GM18858 (cell line): Measurements from ENCODE around the gene ZFAND4.
"Not testable (repeated sequence)": the region's sequence is repeated elsewhere in the genome, so short reads cannot be mapped to it uniquely, and the experiment has no call there.

Experiments used
- ATAC-seq: cut with Tn5 transposase; IDR thresholded peaks from one replicate; pipeline ENCODE4 v1.9.1; 2021; ENCODE audit not compliant: unreplicated experiment

ZFAND4 gene

DNA sequence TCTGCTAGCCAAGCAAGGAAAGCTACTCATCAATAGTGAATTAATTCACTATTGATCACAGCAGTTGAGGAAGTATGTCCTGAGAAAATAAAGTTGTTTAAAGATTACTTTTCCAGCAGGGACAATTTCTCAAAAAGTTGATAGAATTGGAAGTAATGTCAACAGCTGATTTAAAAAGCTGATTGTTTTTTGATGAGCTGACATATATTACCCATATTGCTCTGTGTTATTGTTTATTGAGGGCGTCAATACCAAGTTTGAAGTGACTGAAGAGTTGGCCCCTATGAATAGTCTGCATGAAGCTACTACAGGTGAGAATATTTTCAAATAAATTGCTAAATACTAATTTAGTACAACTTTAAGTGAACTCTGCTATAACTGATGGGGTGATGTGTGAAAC, 28.0 kb downstream of the ZFAND4 start:
- ATAC-seq = no peak

DNA sequence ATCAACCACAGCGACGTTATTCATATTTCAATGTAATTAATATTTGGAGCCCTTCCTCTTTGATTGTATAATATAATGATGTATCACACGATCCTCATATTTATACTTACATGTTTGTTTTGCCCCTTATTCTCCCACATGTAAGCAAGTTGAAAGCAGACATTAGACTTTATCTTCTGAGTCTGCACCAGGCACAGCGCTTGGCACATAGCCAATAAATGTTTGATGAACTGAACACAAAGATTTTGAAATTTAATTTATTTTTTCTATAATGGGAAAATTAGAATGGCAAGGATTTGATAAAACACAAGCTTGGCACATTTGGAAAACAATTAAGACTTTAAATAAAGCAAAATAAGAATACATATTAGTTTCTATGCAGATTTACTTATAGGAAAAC, 31.6 kb downstream of the ZFAND4 start:
- ATAC-seq = no peak

DNA sequence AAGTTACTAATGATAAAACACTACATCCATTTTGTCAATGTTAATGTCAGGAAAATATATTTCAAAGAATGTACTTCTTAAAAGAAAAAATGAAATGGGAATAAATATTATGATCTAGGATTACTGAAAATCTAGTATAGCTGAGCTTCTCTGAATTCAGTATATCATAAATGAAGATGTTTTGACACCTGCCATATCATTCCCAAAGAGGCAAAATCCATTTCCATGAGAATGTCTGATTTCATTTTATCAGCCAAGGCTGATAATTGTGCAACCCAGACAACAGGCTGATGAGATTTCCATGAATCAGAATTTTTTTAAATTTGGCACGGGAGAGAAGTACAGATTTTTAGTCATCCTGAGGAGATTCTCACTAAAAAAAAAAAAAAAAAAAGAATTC, 32.5 kb downstream of the ZFAND4 start:
- no peak for ATAC-seq

DNA sequence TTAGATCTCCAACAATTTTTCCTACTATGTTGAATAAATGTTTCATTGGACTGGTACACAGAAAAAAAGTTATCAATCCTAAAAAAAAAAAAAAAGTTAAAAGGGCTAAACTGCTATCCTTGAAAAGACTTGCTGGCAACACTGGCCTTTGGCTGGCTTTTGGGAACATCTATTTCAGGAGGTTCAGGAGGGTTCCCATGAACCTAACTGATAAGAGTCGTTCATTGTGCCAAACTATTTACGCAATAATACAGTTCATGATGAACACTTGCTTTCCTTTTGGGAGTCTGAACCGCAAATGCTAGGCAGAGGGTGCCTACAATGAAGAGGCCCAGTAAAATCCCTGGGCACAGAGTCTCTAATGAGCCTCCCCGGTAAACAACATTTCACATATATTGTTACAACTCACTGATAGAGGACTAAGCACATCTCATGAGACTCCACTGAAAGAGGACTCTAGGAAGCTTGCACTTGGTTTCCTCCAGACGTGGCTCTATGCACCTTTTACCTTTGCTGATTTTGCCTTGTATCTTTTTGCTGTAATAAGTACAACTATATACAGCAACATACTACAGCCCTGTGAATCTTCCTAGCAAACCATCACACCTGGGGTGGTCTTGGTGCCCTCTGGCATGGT, 45.0 kb downstream of the ZFAND4 start:
- ATAC-seq = no peak

DNA sequence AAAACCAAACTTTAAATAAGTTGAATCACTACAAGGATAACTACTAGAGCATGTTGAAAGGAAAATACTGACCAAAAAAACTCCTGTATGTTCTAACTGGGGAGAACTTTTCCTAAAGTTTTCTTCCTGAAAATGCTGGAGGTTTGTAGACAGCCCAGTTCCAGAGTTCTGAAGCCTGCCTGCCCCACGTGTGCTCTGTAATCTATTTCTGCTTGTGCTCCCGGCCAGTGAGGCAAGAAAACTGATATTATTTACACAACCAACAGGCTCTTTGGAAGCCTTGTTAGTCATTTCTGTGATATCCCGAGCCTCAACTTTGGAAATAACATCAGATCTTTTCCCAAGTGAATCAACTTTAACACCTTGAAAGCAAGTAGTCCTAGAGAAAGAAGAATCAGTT, 46.7 kb downstream of the ZFAND4 start:
- ATAC-seq = no peak

DNA sequence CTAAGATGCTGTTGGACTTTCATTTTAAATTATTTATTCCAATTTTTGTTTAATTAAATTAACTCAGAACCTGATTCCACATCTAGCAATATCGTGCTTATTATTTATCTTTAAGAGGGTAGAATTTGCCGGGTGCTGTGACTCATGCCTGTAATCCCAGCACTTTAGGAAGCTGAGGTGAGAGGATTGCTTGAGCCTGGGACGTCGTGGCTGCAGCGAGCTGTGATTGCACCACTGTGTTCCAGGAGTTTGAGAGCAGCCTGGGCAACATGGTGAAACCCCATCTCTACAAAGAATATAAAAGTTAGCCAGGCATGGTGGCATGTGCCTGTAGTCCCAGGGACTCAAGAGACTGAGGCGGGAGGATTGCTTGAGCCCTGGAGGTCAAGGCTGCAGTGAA, 47.8 kb downstream of the ZFAND4 start:
- ATAC-seq = no peak

DNA sequence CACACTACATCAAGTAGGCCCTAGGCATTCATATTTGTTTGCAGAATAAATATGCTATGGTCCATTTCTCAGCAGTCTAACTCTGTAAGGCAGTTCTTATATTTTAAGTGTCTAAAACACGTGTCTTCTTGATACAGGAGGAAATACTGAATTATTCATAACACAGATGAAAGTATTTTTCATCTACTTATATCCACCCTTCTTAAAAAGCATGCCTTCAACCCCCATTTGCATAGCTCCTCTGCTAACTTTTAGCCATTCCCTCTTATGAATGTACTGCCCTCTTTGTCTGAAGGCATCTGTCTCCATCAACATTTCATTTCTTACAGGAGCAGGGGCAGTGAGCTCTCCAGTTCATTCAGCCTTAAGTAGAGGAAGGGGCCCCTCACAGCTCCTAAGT, 57.7 kb downstream of the ZFAND4 start:
- no peak for ATAC-seq

DNA sequence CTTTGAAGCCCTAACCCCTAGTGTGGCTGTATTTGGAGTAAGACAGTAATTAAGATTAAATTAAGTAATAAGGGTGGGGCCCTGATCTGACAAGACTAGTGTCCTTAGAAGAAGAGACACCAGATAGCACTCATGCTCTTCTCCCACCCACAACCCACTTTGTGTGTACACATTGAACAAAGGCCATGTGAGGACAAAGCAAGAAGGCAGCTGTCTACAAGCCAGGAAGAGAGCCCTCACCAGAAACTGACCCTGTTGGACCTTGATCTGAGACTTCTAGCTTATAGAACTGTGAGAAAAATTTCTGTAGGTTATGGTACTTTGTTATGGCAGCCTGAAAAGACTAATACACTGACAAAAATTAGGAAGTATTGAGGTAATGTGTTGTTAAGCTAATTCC, 59.8 kb downstream of the ZFAND4 start:
- no peak for ATAC-seq

DNA sequence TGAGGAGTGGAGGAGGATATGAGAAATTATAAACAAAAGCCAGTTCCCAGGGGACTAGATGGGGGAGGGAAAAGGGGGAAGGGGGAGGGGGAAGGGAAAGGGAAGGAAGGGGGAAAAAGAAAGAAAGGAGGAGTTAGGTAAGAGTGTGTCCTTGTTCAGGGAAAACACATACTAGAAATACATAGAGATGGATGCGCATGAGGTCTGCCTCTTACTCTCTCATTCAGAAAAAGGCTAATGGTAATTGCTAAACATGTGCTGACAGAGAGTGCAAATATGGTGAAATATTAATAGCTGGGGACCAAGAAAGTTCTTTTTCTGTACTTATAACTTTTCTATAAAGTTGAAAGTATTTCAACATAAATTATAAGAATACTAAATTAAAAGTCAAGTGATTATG, 64.5 kb downstream of the ZFAND4 start:
- no peak for ATAC-seq

DNA sequence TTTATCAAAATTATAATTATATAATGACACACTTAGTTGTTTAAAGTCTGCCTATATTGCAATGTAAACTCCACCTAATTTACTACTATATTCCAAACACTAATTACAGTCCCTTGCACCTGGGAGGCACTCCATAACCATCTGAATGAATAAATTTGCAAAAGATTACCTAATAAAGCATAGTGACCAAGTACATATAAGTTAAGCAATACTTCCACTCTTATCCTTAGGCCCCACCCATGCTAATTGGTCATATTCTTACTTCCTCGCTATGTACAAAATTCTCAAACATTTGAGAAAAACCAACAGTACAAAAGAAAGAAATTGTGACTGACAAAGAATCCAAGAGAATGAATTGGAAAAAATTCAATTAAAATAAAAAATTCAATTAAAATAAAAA, 65.3 kb downstream of the ZFAND4 start:
- no peak for ATAC-seq

DNA sequence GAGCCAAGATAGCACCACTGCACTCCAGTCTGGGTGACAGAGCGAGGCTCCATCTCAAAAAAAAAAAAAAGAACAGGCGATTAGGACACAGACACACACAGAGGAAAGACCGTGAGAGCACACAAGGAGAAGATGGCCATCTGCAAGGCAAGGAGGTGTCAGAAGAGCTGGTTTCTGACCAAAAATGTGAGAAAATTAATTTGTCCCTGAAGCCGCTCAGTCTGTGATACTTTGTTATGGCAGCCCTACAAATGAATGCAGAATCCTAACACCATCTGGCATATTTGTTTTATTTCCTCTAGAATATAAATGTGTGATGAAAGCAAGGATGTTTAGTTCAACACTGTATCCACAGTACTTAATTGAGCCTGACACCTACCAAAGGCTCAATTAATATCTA, 69.7 kb downstream of the ZFAND4 start:
- ATAC-seq = no peak

DNA sequence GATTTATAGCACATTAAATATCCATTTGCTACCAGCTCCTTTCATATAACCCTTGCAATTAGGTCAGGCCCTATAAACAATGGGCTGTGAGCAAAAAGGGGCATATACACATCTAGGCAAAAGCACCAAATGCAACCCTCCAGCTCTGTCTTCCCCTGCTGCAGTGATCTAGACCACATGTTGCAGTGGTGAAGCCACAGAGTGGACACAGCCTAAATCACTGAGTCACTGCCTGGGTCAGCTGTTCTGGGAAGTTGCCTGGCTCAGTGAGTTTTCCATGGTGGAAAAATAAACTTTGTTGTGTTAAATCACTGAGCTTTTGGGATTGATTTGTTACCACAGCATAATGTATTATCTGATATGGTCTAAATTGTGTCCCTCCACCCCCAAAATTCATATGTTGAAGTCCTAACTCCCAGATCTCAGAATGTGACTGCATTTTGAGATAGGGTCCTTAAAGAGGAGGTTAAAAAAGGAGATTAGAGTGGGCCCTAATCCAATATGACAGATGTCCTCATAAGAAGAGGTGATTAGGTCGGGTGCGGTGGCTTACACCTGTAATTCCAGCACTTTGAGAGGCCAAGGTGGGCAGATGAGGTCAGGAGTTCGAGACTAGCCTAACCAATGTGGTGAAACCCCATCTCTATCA, 70.4 kb downstream of the ZFAND4 start:
- ATAC-seq = no peak

DNA sequence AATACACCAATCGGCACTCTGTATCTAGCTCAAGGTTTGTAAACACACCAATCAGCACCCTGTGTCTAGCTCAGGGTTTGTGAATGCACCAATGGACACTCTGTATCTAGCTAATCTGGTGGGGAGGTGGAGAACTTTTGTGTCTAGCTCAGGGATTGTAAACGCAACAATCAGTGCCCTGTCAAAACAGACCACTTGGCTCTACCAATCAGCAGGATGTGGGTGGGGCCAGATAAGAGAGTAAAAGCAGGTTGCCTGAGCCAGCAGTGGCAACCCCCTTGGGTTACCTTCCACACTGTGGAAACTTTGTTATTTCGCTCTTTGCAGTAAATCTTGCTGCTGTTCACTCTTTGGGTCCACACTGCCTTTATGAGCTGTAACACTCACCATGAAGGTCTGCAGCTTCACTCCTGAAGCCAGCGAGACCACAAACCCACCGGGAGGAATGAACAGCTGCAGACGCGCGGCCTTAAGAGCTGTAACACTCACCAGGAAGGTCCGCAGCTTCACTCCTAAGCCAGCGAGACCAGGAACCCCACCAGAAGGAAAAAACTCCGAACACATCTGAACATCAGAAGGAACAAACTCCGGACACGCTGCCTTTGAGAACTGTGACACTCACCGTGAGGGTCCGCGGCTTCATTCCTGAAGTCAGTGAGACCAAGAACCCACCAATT, 71.2 kb downstream of the ZFAND4 start:
- not testable (repeated sequence) for ATAC-seq

DNA sequence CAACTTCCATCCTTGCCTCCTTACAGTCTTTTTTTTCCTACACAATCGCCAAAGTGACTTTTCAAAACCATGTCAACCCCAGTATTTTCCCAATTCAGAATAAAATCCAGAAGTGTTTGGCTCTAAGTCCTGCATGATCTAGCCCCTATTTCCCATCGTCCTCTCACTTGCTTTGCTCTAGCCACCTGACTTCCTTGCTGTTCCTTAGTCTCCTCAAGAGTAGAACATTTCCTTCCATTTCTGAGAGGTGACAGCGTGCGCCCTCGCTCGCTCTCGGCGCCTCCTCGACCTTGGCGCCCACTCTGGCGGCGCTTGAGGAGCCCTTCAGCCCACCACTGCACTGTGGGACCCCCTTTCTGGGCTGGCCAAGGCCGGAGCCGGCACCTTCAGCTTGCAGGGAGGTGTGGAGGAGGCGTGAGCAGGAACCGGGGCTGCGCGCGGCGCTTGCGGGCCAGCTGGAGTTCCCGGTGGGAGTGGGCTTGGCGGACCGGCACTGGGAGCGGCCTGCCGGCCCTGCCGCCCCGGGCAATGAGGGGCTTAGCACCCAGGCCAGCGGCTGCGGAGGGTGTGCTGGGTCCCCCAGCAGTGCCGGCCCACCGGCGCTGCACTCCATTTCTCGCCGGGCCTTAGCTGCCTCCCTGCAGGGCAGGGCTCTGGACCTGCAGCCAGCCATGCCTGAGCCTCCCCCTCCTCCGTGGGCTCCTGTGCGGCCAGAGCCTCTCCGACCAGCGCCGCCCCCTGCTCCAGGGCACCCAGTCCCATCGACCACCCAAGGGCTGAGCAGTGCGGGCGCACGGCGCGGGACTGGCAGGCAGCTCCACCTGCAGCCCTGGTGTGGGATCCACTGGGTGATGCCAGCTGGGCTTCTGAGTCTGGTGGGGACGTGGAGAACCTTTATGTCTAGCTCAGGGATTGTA, 72.0 kb downstream of the ZFAND4 start:
- not testable (repeated sequence) for ATAC-seq

DNA sequence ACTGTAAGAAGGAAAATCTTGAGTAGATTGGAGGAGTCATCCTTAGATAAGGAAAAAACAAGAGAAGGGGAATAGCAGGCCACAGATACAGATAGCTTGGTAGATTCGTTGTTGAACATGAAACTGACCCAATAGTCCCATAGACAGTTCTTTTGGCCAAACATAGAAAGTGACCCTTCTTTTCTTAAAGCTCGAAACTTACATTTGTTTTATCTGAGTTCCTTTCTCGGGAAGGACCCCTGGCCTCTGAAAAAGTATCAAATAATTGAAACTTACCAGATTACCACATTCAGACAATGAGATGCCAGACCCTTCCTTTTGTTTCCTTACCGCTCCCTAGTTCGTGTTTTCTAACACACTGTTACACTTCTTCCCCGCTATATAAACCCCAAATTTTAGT, 72.9 kb downstream of the ZFAND4 start:
- no peak for ATAC-seq

DNA sequence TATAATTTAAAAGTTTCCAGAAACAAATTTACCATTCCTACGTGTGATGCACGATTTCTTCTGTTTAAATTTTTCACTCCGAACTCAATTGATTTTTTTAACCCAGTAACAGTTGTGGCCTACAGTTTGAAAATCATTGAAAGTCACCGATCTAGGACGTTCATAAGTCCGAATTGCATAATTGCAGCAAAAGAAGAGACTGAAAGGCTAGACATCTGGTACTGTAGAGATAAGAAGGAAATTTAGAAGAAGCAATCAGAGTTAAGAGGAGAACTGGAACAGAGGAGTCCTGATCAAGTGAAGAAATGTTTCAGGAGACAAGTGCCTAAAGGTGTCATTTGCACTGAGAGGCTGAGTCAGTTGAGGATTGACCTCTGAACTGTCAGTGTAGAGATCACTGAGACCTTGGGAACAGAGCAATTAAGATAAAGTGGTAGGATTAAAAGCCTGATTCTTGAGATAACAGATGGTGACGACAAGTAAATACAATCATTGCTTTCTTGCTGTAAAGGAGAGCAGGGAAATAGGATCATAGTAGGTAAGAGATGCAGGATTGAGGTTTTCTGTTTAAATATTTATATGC, 73.5 kb downstream of the ZFAND4 start:
- no peak for ATAC-seq

DNA sequence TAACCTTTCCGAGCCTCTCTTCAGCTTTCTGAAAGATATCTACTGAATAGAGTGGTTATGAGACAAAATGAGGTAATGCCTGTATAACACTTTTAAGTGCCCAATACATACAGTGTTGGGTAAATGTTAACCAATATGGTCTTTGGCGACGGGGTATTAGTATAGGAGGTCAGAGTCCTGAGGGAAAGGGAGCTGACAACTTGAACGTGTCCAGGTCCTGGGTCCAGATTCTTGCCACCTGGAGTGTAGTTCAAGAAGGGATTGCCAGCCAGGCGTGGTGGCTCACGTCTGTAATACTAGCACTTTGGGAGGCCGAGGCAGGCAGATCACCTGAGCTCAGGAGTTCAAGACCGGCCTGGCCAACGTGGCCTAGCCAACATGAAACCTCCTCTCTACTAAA, 76.0 kb downstream of the ZFAND4 start:
- ATAC-seq = no peak

DNA sequence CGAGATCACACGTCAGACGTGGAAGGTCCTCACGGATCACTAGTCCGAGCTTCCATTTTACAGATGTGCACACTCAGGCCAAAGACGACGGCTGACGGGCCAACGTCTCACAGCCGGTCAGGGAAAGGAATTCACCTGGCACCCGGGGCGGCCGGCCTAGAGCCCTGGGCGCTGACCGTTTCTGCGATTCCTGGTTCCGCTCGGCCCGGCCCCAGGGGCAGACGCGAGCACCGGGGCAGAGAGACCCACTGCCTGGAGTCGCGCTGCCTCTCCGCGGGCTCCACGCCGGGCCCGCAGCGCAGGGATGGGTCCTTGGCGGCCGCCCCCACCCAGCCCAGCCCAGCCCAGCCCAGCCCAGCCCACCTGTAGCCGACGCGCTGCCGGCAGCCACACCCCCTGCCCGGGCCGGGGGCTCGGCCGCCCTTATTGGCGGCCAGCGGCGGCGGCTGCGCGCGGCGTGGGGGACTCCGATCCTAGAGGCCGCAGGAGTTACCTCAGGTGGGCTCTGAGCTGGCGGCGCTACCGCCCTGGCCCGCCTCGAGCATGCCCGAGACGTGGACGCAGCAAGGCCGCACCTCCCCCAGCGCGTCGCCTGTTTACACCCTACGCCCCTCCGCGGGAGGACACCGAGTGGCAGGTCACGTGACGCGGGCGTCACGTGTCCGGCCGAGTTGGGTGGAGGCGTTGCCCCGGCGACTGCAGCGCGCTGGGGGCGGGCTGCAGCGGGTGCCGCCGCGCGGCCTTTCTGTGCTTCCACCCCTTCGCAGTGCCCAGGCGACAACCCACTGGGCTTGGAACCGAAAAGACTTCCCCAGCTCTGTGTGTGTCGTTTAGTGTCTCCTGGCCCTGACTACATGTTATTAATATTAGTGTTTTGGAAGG, 78.1 kb downstream of the ZFAND4 start:
- peak; percentile 90 for ATAC-seq

DNA sequence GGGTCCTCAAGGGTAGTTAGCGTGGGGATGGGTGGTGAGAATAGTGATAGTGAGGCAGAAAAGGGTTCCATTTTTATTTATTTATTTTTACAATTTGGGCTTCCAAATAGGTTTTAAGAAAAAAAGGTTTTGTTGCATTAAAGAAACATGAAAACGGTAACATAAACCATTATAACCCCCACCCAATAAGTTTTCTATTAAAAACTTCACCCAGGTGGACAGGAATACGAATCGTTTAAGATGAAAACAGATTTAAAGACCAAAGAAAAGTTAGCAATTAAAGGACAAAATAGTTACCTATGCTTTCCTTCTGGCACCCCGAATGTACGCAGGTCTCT, 78.7 kb downstream of the ZFAND4 start:
- ATAC-seq = no peak

DNA sequence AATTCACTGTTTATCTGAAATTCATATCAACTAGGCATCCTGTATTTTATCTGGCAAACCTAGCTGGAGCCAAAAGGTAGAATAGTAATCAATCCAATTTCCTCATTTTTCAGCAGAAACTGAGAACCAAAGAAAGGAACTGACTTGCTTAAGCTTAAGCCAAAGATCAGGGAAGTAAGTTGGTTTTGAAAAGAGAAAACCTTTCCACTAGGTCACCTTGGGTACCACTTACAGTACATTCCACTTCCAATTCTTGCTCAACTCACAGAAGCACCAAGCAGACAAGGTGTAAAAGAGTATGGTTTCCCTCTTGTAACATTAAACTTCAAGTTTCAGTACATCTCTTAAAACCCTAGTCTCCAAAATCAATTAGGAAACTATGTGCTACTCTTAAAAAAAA, 79.6 kb downstream of the ZFAND4 start:
- no peak for ATAC-seq
